Measurements from ENCODE around the gene SMPD3. TPM values are rescaled to one million over a fixed set of nuclear protein-coding genes. Genes with fewer than 3 reads are reported as not detected.
A peak's percentile ranks its signal among the peaks of the same experiment; 100 is the strongest.

Gene SMPD3
- total RNA-seq, 1 experiment from 2014 or later = 2.4 TPM

DNA sequence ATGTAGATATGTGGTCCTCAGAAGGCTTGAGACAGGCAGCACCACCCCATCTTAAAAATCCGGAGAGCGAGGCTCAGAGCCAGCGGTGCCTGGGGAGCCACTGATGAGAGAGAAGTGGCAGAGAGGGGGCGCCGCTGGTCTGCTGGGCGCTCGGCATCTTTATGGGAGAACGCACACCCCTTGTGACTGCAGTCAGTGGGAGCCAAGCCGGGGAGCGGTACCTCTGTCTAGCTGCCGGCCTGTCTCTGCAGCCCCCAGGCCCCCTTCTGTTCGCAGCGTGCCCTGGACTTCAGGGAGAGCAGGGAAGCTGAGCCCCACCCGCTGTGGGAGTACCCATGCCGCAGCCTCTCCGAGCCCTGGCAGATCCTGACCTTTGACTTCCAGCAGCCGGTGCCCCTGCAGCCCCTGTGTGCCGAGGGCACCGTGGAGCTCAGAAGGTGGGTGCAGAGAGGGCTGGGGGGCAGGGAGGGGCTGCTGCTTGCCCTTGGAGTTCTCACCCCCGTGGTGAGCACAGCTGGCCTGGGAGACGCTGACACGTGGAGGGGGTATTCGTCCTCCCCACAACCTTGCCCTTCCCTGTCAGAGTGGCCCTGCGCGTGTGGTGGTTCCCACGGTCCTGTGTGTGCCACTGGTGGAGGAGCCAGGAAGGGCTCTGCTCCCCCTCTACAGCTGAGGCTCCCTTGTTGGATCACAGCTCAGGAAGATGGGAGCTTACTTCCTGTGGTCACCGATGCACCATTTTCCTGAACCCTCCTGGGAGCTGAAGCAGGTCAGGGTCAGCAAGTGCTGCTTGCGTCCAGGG is 92.7 kb downstream of the SMPD3 start:
- Histone ChIP-seq H3K4me3 (ENCODE audit: low read depth, low read length) (no peak overlapping the region), H3K9me3 (no peaks in the 10 kb centered on the region), H3K27me3 (replicated peaks; ENCODE audit: control insufficient read depth, insufficient read depth, low read length) (no peaks in the 10 kb centered on the region), H3K36me3 (ENCODE audit: control insufficient read depth, insufficient read depth, low read length) (peaks cover 4% of the 10 kb centered on the region), H3K4me1 (peaks cover 6% of the 10 kb centered on the region)
- BruUV-seq (replicated peaks) = no TSS peak
- intact Hi-C loops (cut with micrococcal nuclease; ENCODE audit: unreplicated experiment) = no loop called here
- Mint-ChIP-seq H3K9me3 (ENCODE audit: unreplicated experiment) (no peaks in the 10 kb centered on the region), H3K27ac (ENCODE audit: unreplicated experiment) (no peak overlapping the region), H3K27me3 (ENCODE audit: insufficient read depth, unreplicated experiment) (no peaks in the 10 kb centered on the region), H3K4me1 (ENCODE audit: low read depth, unreplicated experiment) (peaks cover 15% of the 10 kb centered on the region), H3K4me3 (ENCODE audit: unreplicated experiment) (no peak overlapping the region), H3K36me3 (ENCODE audit: insufficient read depth, unreplicated experiment) (peaks cover 90% of the 10 kb centered on the region)
- peak in 1 of 2 experiments; percentile 14 for TF ChIP-seq CTCF (IDR thresholded peaks at IDR 0.05; ENCODE audit: insufficient read depth in 1 of 2, low read depth in 1 of 2, low read length in 1 of 2, severe bottlenecking in 1 of 2, unreplicated experiment in 1 of 2)
- no peak for DNase-seq
- ChIA-PET POLR2A (interaction anchor here (0.6 to 1.0 kb wide), 2 partner anchors 27 to 807 kb away, joined by 3 to 7 read pairs; no protein-coding TSS in a partner anchor), CTCF (no interaction called here)

- intact Hi-C loops (cut with micrococcal nuclease; ENCODE audit: unreplicated experiment) = no loop called here
- no TSS peak for BruUV-seq (replicated peaks)
Observed at GRCh38 chr16:68354816-68355215, 93.5 kb downstream of the SMPD3 start.

GRCh38 chr16:68353366-68353765 is 94.9 kb downstream of the SMPD3 start:
- no peak overlapping the region for H3K4me3 Mint-ChIP-seq (ENCODE audit: unreplicated experiment)
- H3K4me3 ChIP-seq (ENCODE audit: low read depth, low read length) = no peak overlapping the region
- H3K4me1 ChIP-seq = peaks cover 6% of the 10 kb centered on the region
- no peak for TF ChIP-seq CTCF (IDR thresholded peaks at IDR 0.05; ENCODE audit: insufficient read depth in 1 of 2, low read depth in 1 of 2, low read length in 1 of 2, severe bottlenecking in 1 of 2, unreplicated experiment in 1 of 2)
- H3K9me3 Mint-ChIP-seq (ENCODE audit: unreplicated experiment) = no peaks in the 10 kb centered on the region
- ChIA-PET POLR2A (interaction anchor here (0.6 kb wide), 1 partner anchor 18 kb away, joined by 3 read pairs; no protein-coding TSS in a partner anchor), CTCF (no interaction called here)
- peaks cover 10% of the 10 kb centered on the region for H3K4me1 Mint-ChIP-seq (ENCODE audit: low read depth, unreplicated experiment)
- intact Hi-C loops (cut with micrococcal nuclease; ENCODE audit: unreplicated experiment) = no loop called here
- no peak for DNase-seq
- no peaks in the 10 kb centered on the region for H3K27me3 Mint-ChIP-seq (ENCODE audit: insufficient read depth, unreplicated experiment)
- BruUV-seq (replicated peaks) = no TSS peak
- peaks cover 7% of the 10 kb centered on the region for H3K36me3 ChIP-seq (ENCODE audit: control insufficient read depth, insufficient read depth, low read length)
- H3K27me3 ChIP-seq (replicated peaks; ENCODE audit: control insufficient read depth, insufficient read depth, low read length) = no peaks in the 10 kb centered on the region
- H3K27ac Mint-ChIP-seq (ENCODE audit: unreplicated experiment) = no peak overlapping the region
- no peaks in the 10 kb centered on the region for H3K9me3 ChIP-seq
- H3K36me3 Mint-ChIP-seq (ENCODE audit: insufficient read depth, unreplicated experiment) = peaks cover 93% of the 10 kb centered on the region

More at GRCh38 chr16:68354816-68355215, 93.5 kb downstream of the SMPD3 start:
- Mint-ChIP-seq H3K4me1 (ENCODE audit: low read depth, unreplicated experiment) (peaks cover 10% of the 10 kb centered on the region), H3K9me3 (ENCODE audit: unreplicated experiment) (no peaks in the 10 kb centered on the region), H3K4me3 (ENCODE audit: unreplicated experiment) (no peak overlapping the region), H3K27me3 (ENCODE audit: insufficient read depth, unreplicated experiment) (no peaks in the 10 kb centered on the region), H3K36me3 (ENCODE audit: insufficient read depth, unreplicated experiment) (peaks cover 89% of the 10 kb centered on the region), H3K27ac (ENCODE audit: unreplicated experiment) (peak overlapping the region; percentile 23)
- Histone ChIP-seq H3K4me1 (peaks cover 6% of the 10 kb centered on the region), H3K9me3 (no peaks in the 10 kb centered on the region), H3K4me3 (ENCODE audit: low read depth, low read length) (no peak overlapping the region), H3K27me3 (replicated peaks; ENCODE audit: control insufficient read depth, insufficient read depth, low read length) (no peaks in the 10 kb centered on the region), H3K36me3 (ENCODE audit: control insufficient read depth, insufficient read depth, low read length) (peaks cover 7% of the 10 kb centered on the region)
- ChIA-PET POLR2A (no interaction called here), CTCF (no interaction called here)
- no peak for DNase-seq
- no peak for TF ChIP-seq CTCF (IDR thresholded peaks at IDR 0.05; ENCODE audit: insufficient read depth in 1 of 2, low read depth in 1 of 2, low read length in 1 of 2, severe bottlenecking in 1 of 2, unreplicated experiment in 1 of 2)

All from Caco-2 (cell line).